ENCODE results near the gene PLA2G4E. TPM values are rescaled to one million over a fixed set of nuclear protein-coding genes. Genes with fewer than 3 reads are reported as not detected.

PLA2G4E gene
- total RNA-seq, 1 donor from 2014 or later, result not detected

- H3K4me3 Mint-ChIP-seq, result no peak overlapping the region
- H3K36me3 Mint-ChIP-seq (ENCODE audit: low read depth), result no peaks in the 10 kb centered on the region
- no peak for TF ChIP-seq CTCF (conservative IDR thresholded peaks at IDR 0.05)
- H3K4me1 Mint-ChIP-seq, result no peaks in the 10 kb centered on the region
- no peaks in the 10 kb centered on the region for H3K9me3 Mint-ChIP-seq
- H3K27ac Mint-ChIP-seq (ENCODE audit: unreplicated experiment), result no peak overlapping the region
- DNase-seq (ENCODE audit: low read depth, low spot score), result no peak
- no peaks in the 10 kb centered on the region for H3K27me3 Mint-ChIP-seq (ENCODE audit: low read depth)
These were observed 21.3 kb downstream of the PLA2G4E start for GRCh38 chr15:41999290-42000285.

GRCh38 chr15:41997845-41998244 is 23.0 kb downstream of the PLA2G4E start:
- peak overlapping the region; percentile 40 for H3K27ac Mint-ChIP-seq (ENCODE audit: unreplicated experiment)
- no peak for DNase-seq (ENCODE audit: low read depth, low spot score)
- H3K9me3 Mint-ChIP-seq, result no peaks in the 10 kb centered on the region
- H3K36me3 Mint-ChIP-seq (ENCODE audit: low read depth), result no peaks in the 10 kb centered on the region
- H3K4me3 Mint-ChIP-seq, result no peak overlapping the region
- H3K27me3 Mint-ChIP-seq (ENCODE audit: low read depth), result no peaks in the 10 kb centered on the region
- no peaks in the 10 kb centered on the region for H3K4me1 Mint-ChIP-seq
- TF ChIP-seq CTCF (conservative IDR thresholded peaks at IDR 0.05), result no peak

GRCh38 chr15:41996921-41997592 is 23.8 kb downstream of the PLA2G4E start:
- H3K36me3 Mint-ChIP-seq (ENCODE audit: low read depth), result no peaks in the 10 kb centered on the region
- H3K4me1 Mint-ChIP-seq, result no peaks in the 10 kb centered on the region
- H3K27ac Mint-ChIP-seq (ENCODE audit: unreplicated experiment), result no peak overlapping the region
- H3K9me3 Mint-ChIP-seq, result no peaks in the 10 kb centered on the region
- no peak for TF ChIP-seq CTCF (conservative IDR thresholded peaks at IDR 0.05)
- DNase-seq (ENCODE audit: low read depth, low spot score), result no peak
- no peak overlapping the region for H3K4me3 Mint-ChIP-seq
- H3K27me3 Mint-ChIP-seq (ENCODE audit: low read depth), result no peaks in the 10 kb centered on the region

GRCh38 chr15:41996376-41996775 is 24.5 kb downstream of the PLA2G4E start:
- no peak for TF ChIP-seq CTCF (conservative IDR thresholded peaks at IDR 0.05)
- Mint-ChIP-seq H3K27me3 (ENCODE audit: low read depth) (no peaks in the 10 kb centered on the region), H3K9me3 (no peaks in the 10 kb centered on the region), H3K36me3 (ENCODE audit: low read depth) (no peaks in the 10 kb centered on the region), H3K4me3 (no peak overlapping the region), H3K4me1 (no peaks in the 10 kb centered on the region), H3K27ac (ENCODE audit: unreplicated experiment) (peak overlapping the region; percentile 31)
- no peak for DNase-seq (ENCODE audit: low read depth, low spot score)

GRCh38 chr15:41995476-41995855 is 25.4 kb downstream of the PLA2G4E start:
- Mint-ChIP-seq H3K9me3 (no peaks in the 10 kb centered on the region), H3K27ac (ENCODE audit: unreplicated experiment) (no peak overlapping the region), H3K36me3 (ENCODE audit: low read depth) (no peaks in the 10 kb centered on the region), H3K4me1 (no peaks in the 10 kb centered on the region), H3K4me3 (no peak overlapping the region), H3K27me3 (ENCODE audit: low read depth) (no peaks in the 10 kb centered on the region)
- no peak for DNase-seq (ENCODE audit: low read depth, low spot score)
- TF ChIP-seq CTCF (conservative IDR thresholded peaks at IDR 0.05), result no peak
